ENCODE measurements around the gene HOXD13.

- no peak for TF ChIP-seq CTCF (IDR thresholded peaks at IDR 0.05)
- no peak for TF ChIP-seq EZH2 (IDR thresholded peaks at IDR 0.05; ENCODE audit: borderline replicate concordance, insufficient read depth, low read depth, low read length, poor library complexity, severe bottlenecking)
These were observed 19.3 kb upstream of the HOXD13 start for GRCh38 chr2:176072951-176073904.

Measured in B cell (primary cell).